Sigmoid colon (tissue), 7 donors: Measurements from ENCODE around the gene RAE1. TPM values are rescaled to one million over a fixed set of nuclear protein-coding genes. Genes with fewer than 3 reads are reported as not detected.

Experiments
- DNase-seq: peaks from one replicate; pipeline ENCODE4 v3.0.0-alpha.2; 2019
- H3K27ac ChIP-seq, 4 donors: fragments of 200-600 bp; sonication (generic); one replicate each; pipeline ENCODE4 v1.5.1; 2016 to 2019; ENCODE audit warnings: mild to moderate bottlenecking in 1 of 4
- H3K27me3 ChIP-seq, 3 donors: fragments of 200-600 bp; sonication (generic); one replicate each; pipeline ENCODE4 v1.5.1; 2019; ENCODE audit warnings: mild to moderate bottlenecking in 1 of 3
- H3K36me3 ChIP-seq, 4 donors: fragments of 200-600 bp; sonication (generic); one replicate each; pipeline ENCODE4 v1.5.1; 2016 to 2019
- H3K4me1 ChIP-seq, 4 donors: fragments of 200-600 bp; sonication (generic); one replicate each; pipeline ENCODE4 v1.5.1; 2017 to 2019
- H3K4me3 ChIP-seq, 4 donors: fragments of 200-600 bp; sonication (generic); one replicate each; pipeline ENCODE4 v1.5.1; 2017 to 2019; ENCODE audit warnings: mild to moderate bottlenecking in 2 of 4, moderate library complexity in 1 of 4
- H3K9me3 ChIP-seq, 4 donors: fragments of 200-600 bp in 3 of 4; sonication (generic) in 3 of 4; one replicate each; pipeline versions ENCODE4 v1.5.1 to v1.6.1; 2013 to 2019
- CTCF ChIP-seq, 4 experiments: fragments of 450-650 bp in 3 of 4; fragments of 200-600 bp in 1 of 4; IDR thresholded peaks; one replicate each; pipeline ENCODE4 v1.5.1; 2016 to 2019; ENCODE audit warnings: antibody characterized with exemption in 4 of 4, mild to moderate bottlenecking in 3 of 4, moderate library complexity in 2 of 4
- EP300 ChIP-seq, 4 donors: sonication (generic); formaldehyde crosslinking; IDR thresholded peaks; one replicate each; pipeline ENCODE4 v1.6.1; 2017; ENCODE audit warnings: antibody characterized with exemption in 4 of 4
- POLR2A ChIP-seq, 2 donors: fragments of 450-650 bp; IDR thresholded peaks; one replicate each; pipeline ENCODE4 v1.6.1; 2016; ENCODE audit warnings: antibody characterized with exemption in 2 of 2, mild to moderate bottlenecking in 2 of 2, moderate library complexity in 2 of 2
- POLR2AphosphoS5 ChIP-seq, 4 donors: sonication (generic); formaldehyde crosslinking; IDR thresholded peaks; one replicate each; pipeline ENCODE4 v1.6.1; 2017; ENCODE audit warnings: antibody characterized with exemption in 4 of 4
- WGBS, 2 donors: extraction: QIAGEN DNeasy Blood & Tissue Kit; methylation state at CpG; one replicate each; pipeline ENCODE4 v1.1.7; 2013; 5-methylcytosine and 5-hydroxymethylcytosine counted together
- intact Hi-C: fragments of 100-400 bp; cut with DNase I; formaldehyde crosslinking; loops from one replicate; pipeline ENCODE4 v1.15.1; 2023
- polyA plus RNA-seq, 3 donors: library from polyadenylated mRNA; stranded (reverse); fragments of 200-250 nt; gene quantifications; one replicate each; pipeline ENCODE4 v1.2.3, GENCODE V29; 2013
- total RNA-seq, 4 donors: library from RNA; depleted of rRNA; stranded (reverse); fragments of >200 nt; gene quantifications; one replicate each; pipeline ENCODE4 v1.1.0, GENCODE V29; 2016
- donor health status: healthy with polysubstance abuse.
- donor health status: Bipolar disorder and iron deficiency.
- donor health status: healthy.

The RAE1 gene
- total and polyA plus RNA-seq, 7 donors, result 13.6 to 20.9 (median 16.4) TPM

- Histone ChIP-seq H3K9me3 (no peaks in the 10 kb centered on the region), H3K27ac (no peak overlapping the region), H3K36me3 (no peaks in the 10 kb centered on the region), H3K4me1 (peaks cover 0 to 14% (median 11%) of the 10 kb centered on the region in 4 donors), H3K4me3 (no peak overlapping the region), H3K27me3 (peaks cover 0 to 23% (median 3%) of the 10 kb centered on the region in 3 donors)
- TF ChIP-seq CTCF (IDR thresholded peaks at IDR 0.05), result no peak
- TF ChIP-seq POLR2AphosphoS5 (IDR thresholded peaks at IDR 0.05), result no peak
- no peak for TF ChIP-seq EP300 (IDR thresholded peaks at IDR 0.05)
- TF ChIP-seq POLR2A (IDR thresholded peaks at IDR 0.05), result no peak
- intact Hi-C loops, result no loop called here
- DNase-seq, result no peak
- 20 to 38% methylated on average over 8 of the region's 8 CpGs for WGBS, 2 donors
Measured at GRCh38 chr20:57326667-57327455, 24.2 kb upstream of the RAE1 start.

DNA sequence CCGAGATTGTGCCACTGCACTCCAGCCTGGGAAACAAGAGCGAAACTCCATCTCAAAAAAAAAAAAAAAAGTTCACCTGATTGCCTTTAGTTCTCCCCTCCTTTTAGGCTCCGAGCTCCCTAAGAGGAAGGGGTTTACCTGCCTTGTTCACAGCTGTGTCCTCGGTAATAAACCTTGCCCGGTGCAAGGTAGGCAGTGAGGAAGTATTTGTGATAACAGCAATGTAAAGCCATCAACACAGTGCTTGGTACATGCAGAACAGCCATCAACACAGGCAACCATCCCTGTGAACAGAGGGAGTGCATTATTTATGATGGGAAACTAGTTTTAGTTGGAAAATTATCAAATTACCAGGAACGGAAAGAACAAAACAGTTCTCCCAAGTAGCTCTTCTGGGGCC, 23.2 kb upstream of the RAE1 start:
- TF ChIP-seq CTCF (IDR thresholded peaks at IDR 0.05), result no peak

GRCh38 chr20:57329608-57330221, 21.3 kb upstream of the RAE1 start, which contains the start of gene SPO11:
Gene SPO11 (plus strand): TSS chr20:57329803. CDS start chr20:57329868, 65 bp downstream.
- Histone ChIP-seq H3K9me3 (no peaks in the 10 kb centered on the region), H3K4me3 (no peak within 1 kb of the TSS), H3K27ac (no peak within 1 kb of the TSS), H3K27me3 (peaks cover 0 to 38% (median 3%) of the 10 kb centered on the region in 3 donors), H3K36me3 (no peaks in the 10 kb centered on the region), H3K4me1 (no peaks in the 10 kb centered on the region)
- TF ChIP-seq POLR2AphosphoS5 (IDR thresholded peaks at IDR 0.05) (no peak), CTCF (IDR thresholded peaks at IDR 0.05) (no peak), POLR2A (IDR thresholded peaks at IDR 0.05) (no peak), EP300 (IDR thresholded peaks at IDR 0.05) (no peak)
- DNase-seq, result no peak
- intact Hi-C loops, result no loop called here
- WGBS, 2 donors, result 64 to 68% methylated on average over 40 of the region's 40 CpGs

More for the DNA sequence above, 23.2 kb upstream of the RAE1 start:
- no peaks in the 10 kb centered on the region for H3K9me3 ChIP-seq
- no peaks in the 10 kb centered on the region for H3K36me3 ChIP-seq
- DNase-seq, result no peak
- no peak overlapping the region for H3K4me3 ChIP-seq
- H3K27ac ChIP-seq, result no peak overlapping the region
- H3K4me1 ChIP-seq, result peaks cover 0 to 7% (median 5%) of the 10 kb centered on the region in 4 donors
- intact Hi-C loops, result no loop called here
- WGBS, 2 donors, result 40 to 66% methylated on average over 6 of the region's 6 CpGs
- peaks cover 0 to 28% (median 3%) of the 10 kb centered on the region in 3 donors for H3K27me3 ChIP-seq

- H3K9me3 ChIP-seq, result no peaks in the 10 kb centered on the region
- H3K4me1 ChIP-seq, result no peaks in the 10 kb centered on the region
- WGBS, 2 donors, result 73 to 74% methylated on average over 8 of the region's 8 CpGs
- DNase-seq, result no peak
- no peak for TF ChIP-seq EP300 (IDR thresholded peaks at IDR 0.05)
- no peak for TF ChIP-seq CTCF (IDR thresholded peaks at IDR 0.05)
- TF ChIP-seq POLR2AphosphoS5 (IDR thresholded peaks at IDR 0.05), result no peak
- TF ChIP-seq POLR2A (IDR thresholded peaks at IDR 0.05), result no peak
- H3K4me3 ChIP-seq, result no peak overlapping the region
- no peaks in the 10 kb centered on the region for H3K36me3 ChIP-seq
- intact Hi-C loops, result no loop called here
- H3K27me3 ChIP-seq, result peaks cover 0 to 38% (median 3%) of the 10 kb centered on the region in 3 donors
- H3K27ac ChIP-seq, result no peak overlapping the region
Measured at GRCh38 chr20:57330998-57331397, 20.1 kb upstream of the RAE1 start.
